Measurements from ENCODE around the gene PIBF1.

- TF ChIP-seq CTCF (conservative IDR thresholded peaks at IDR 0.05; ENCODE audit: low read depth, low read length) (no peak), EZH2phosphoT487 (IDR thresholded peaks at IDR 0.05; ENCODE audit: borderline replicate concordance, low read length) (no peak)
Measured at GRCh38 chr13:72740015-72740414, 41.9 kb upstream of the PIBF1 start.

All from PC-3 (cell line).